ENCODE data around the gene UNC13A.

- TF ChIP-seq EZH2 (IDR thresholded peaks at IDR 0.05; ENCODE audit: borderline replicate concordance, insufficient read depth, low read length, poor library complexity, severe bottlenecking) (no peak), REST (IDR thresholded peaks at IDR 0.05; ENCODE audit: borderline replicate concordance) (no peak), EP300 (conservative IDR thresholded peaks at IDR 0.05; ENCODE audit: poor library complexity, severe bottlenecking) (no peak), POLR2AphosphoS5 (IDR thresholded peaks at IDR 0.05) (no peak), CTCF (IDR thresholded peaks at IDR 0.05; ENCODE audit: poor library complexity, severe bottlenecking) (no peak), TAF1 (IDR thresholded peaks at IDR 0.05; ENCODE audit: low read depth) (no peak), RAD21 (conservative IDR thresholded peaks at IDR 0.05) (no peak)
Measured at GRCh38 chr19:17655751-17656472, 32.2 kb downstream of the UNC13A start.

All from neural cell (in vitro differentiated cells).